HL-60 (cell line): ENCODE data around the gene NEK7.
"Not testable (repeated sequence)": the region's sequence is repeated elsewhere in the genome, so short reads cannot be mapped to it uniquely, and the experiment has no call there.

Experiments used
- DNase-seq, 2 experiments: peaks; one replicate each; pipeline ENCODE4 v3.0.0-alpha.2; 2010 to 2020; ENCODE audit warnings: low read depth in 1 of 2, low spot score in 1 of 2
- H3K27ac ChIP-seq: fragments of 250-450 bp; sonication (Bioruptor Pico); replicated peaks from 2 replicates; pipeline ENCODE4 v1.5.1; 2020; ENCODE audit warnings: mild to moderate bottlenecking, moderate library complexity
- H3K27me3 ChIP-seq: fragments of 250-450 bp; sonication (Bioruptor Pico); 2 replicates; pipeline ENCODE4 v1.5.1; 2021; ENCODE audit warnings: mild to moderate bottlenecking, moderate library complexity; ENCODE audit not compliant: insufficient read depth, poor library complexity, severe bottlenecking
- H3K4me3 ChIP-seq: replicated peaks from 2 replicates; pipeline ENCODE4 v1.5.1; 2011; ENCODE audit warnings: mild to moderate bottlenecking, control low read depth, low read length; ENCODE audit not compliant: insufficient read depth
- CTCF ChIP-seq: IDR thresholded peaks from one replicate; pipeline ENCODE4 v1.5.1; 2011; ENCODE audit warnings: low read length, control low read depth, inconsistent platforms; ENCODE audit not compliant: insufficient read depth
- GABPA ChIP-seq: IDR thresholded peaks from 2 replicates; pipeline ENCODE4 v1.6.1; 2012; ENCODE audit warnings: low read depth
- POLR2AphosphoS5 ChIP-seq: IDR thresholded peaks from 2 replicates; pipeline ENCODE4 v1.6.1; 2012; ENCODE audit warnings: low read depth
- REST ChIP-seq: IDR thresholded peaks from 2 replicates; pipeline ENCODE4 v1.6.1; 2012; ENCODE audit warnings: low read depth; ENCODE audit not compliant: insufficient replicate concordance
- SPI1 ChIP-seq: IDR thresholded peaks from 2 replicates; pipeline ENCODE4 v1.6.1; 2012; ENCODE audit warnings: low read depth, mild to moderate bottlenecking, borderline replicate concordance

The NEK7 gene

GRCh38 chr1:198304431-198304830 lies 147.6 kb downstream of the NEK7 start:
- TF ChIP-seq SPI1: no peak
- TF ChIP-seq REST: no peak
- no peak for TF ChIP-seq POLR2AphosphoS5
- no peak for TF ChIP-seq GABPA
- Histone ChIP-seq H3K4me3 (no peak overlapping the region), H3K27ac (no peak overlapping the region), H3K27me3 (no peaks in the 10 kb centered on the region)
- DNase-seq: no peak

GRCh38 chr1:198314817-198315216 lies 158.0 kb downstream of the NEK7 start:
- DNase-seq, H3K27ac ChIP-seq, H3K4me3 ChIP-seq, H3K27me3 ChIP-seq: not testable (repeated sequence)

- H3K27ac ChIP-seq, H3K4me3 ChIP-seq, DNase-seq: not testable (repeated sequence)
Observed at GRCh38 chr1:198315331-198315730, 158.5 kb downstream of the NEK7 start.

GRCh38 chr1:198316546-198317100 lies 159.8 kb downstream of the NEK7 start:
- H3K4me3 ChIP-seq: no peak overlapping the region
- TF ChIP-seq GABPA: no peak
- no peak for TF ChIP-seq SPI1
- no peak for TF ChIP-seq CTCF
- no peak for TF ChIP-seq REST
- TF ChIP-seq POLR2AphosphoS5: no peak
- H3K27me3 ChIP-seq: no peaks in the 10 kb centered on the region
- DNase-seq: no peak
- H3K27ac ChIP-seq: no peak overlapping the region

More at GRCh38 chr1:198315331-198315730, 158.5 kb downstream of the NEK7 start:
- H3K27me3 ChIP-seq: not testable (repeated sequence)

- Histone ChIP-seq H3K27ac (no peak overlapping the region), H3K27me3 (no peaks in the 10 kb centered on the region), H3K4me3 (no peak overlapping the region)
- DNase-seq: peak in 1 of 2 experiments; percentile 13
- no peak for TF ChIP-seq GABPA
- TF ChIP-seq REST: no peak
- TF ChIP-seq POLR2AphosphoS5: no peak
- TF ChIP-seq SPI1: no peak
- no peak for TF ChIP-seq CTCF
Observed at GRCh38 chr1:198318085-198318484, 161.3 kb downstream of the NEK7 start.
